ENCODE data around the gene NIPSNAP3A. TPM values are rescaled to one million over a fixed set of nuclear protein-coding genes. Genes with fewer than 3 reads are reported as not detected.
A peak's percentile ranks its signal among the peaks of the same experiment; 100 is the strongest.

Gene NIPSNAP3A
- total RNA-seq, 1 donor from 2014 or later = 52.1 TPM

DNA sequence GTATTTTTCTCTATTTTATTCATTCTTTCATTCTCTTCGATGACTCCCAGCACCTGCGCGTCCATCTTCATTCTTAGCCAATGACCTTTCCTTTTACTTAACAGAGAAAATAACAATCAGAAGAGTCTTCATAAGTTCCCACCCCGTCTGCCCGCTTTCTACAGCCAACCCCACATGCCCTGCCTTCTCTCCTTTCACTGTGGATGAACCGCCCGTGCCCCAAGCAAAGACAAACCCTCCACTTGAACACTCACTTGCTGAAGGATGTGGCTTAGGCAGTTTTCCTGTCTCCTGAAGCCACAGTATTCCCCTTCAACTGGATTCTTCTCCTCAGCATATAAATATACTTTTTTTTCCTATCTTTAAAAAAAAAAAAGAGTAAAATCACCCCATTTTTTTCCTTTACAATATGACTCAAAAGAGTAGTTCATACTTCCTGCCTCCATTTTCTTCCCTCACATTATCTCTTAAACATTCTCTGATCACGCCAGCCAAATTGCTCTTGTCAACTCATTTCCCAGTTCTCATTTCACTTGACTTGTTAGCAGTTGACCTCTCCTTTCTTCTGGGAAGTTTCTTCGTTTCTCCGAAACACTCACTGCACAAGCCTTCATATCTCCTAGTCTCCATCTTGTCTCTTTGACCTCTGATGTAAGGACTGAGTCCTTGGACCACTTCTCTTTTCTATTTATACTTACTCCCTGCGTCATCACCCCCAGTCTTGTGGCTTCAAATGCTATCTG is 27.5 kb downstream of the NIPSNAP3A start:
- DNase-seq = no peak

DNA sequence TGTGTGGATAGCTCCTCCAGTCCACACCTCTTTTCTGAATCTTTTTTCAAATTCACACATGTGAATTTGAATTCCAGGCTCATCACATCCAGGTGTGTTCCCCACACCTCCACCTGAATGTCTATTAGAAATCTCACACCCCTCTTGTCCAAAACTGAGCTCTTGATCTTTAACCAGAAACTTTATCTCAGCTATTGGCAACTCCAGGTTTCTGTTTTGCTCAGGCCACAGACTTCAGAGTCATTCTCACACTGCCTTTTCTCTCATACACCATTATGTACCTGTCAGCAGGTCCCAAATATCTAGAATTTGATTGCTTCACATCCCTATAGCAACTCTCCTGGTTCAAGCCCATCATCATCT is 28.1 kb downstream of the NIPSNAP3A start:
- no peak for DNase-seq

DNA sequence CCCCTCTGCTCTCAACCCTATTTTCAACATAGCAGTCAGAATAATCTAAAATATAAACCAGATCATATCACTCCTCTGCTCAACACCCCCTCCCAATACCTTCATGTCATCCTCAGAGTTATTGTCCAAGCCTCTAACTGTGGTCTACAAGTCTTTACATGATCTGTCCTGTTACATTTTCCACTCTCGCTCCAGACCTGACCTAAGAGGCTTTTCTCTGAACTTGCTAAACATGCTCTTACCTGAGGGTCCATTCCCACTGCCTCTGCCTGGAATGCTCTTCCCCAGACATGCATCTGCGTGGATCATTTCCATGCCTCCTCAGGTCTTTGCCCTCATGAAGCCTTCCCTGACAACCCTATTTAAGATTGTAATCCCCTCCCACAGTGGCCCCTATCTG is 28.5 kb downstream of the NIPSNAP3A start:
- no peak for DNase-seq

DNA sequence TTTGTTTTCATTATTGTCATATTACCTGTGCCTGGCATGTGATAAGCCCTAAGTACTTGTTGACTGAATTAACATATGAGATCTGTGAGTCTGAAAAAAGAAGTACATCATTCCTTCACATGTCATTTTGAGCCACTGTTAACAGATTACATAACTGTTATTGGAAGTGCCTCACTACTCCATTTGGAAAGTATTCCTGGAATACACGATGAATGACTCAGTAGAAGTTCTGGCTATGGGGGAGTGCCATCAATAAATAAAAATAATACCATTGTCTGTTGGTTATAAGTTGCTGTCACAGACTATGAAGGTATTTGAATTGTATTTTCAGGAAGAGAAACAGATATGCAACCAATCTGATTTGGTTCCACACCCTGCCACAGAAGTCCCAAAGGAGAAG is 29.3 kb downstream of the NIPSNAP3A start:
- DNase-seq = no peak

DNA sequence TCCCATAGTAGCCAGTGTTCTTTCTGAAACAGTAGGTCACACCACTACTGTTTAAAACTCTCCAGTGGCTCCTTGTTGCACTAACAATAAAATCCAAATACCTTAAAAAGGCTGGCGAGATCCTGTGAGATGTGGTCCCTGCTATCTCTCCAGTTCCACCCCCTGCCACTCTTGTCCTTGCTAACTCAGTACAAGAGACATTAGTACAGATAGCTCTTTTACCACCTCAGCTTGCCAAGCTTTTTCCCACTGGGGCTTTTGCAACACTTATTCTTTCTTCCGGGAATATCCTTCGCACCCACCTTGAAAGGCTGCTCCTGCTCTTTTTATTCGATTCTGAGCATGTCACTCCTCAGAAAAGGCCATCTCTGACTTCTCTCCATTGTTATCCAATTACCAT is 31.3 kb downstream of the NIPSNAP3A start:
- no peak for DNase-seq

DNA sequence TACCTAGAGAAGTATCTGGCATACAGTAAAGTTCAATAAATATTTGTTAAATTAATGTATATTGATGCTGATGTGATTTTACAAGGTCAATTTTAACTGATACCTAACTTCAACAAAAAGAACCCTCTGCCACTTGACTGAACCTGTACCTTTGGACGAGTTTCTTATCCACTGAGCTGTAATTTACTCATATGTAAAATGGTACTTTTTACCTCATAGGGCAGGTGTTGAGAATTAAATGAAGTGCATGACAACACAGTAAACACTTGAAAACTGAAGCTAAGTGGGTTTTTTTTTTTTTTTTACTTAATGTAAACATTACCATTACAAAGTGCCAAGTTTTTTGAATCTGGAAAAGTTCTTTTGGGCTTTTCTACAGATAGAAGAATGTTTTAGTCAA is 31.9 kb downstream of the NIPSNAP3A start:
- DNase-seq = no peak

DNA sequence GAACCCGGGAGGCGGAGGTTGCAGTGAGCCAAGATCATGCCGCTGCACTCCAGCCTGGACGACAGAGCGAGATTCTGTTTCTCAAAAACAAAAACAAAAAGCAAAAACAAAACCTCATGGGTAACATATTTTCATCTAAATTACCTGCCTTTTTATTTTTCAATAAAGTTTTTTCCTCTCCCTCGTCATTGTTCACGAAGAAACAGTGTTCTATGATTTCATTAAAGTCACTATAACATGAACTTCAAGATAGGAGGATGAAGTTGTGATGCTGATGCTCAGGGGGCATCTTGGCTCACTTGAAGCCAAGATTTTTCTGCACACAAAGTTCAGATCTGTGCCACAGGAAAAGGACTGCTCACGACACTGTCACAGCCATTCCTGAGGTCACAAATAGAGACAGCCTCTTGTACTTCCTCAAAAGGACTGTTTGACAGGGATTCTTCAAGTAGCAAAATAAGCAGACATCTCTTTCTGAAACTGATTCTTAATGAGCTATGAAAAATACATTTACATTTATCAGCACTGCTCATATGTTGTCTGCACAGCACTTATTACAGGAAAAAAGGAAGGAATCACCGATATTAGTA is 32.6 kb downstream of the NIPSNAP3A start:
- no peak for DNase-seq

DNA sequence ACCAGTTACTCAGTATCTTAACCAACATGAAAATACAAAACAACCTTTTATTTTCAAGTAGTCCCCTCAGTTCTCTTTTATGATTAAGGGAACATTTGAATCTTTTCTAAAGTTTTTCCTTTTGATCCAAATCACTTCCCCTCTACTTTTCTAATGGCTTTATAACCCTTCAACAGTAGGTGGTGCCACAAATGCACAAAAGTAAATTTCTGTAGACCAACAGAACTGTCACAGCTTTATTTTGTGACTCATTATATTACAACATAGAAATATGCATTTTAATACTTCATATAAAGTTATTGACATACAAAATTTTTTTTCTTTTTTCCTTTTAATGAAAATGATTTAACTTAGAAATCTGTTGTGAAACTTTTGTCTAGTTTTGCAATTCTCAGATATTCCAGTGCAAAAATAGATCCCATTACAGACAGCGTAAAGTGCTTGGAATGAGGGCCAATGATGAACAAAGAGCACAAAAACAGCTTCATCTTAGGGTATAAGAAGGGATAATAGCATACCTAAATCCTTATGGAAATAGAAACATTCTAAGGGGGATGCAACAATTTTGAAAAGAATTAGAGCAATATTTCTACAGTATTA is 33.4 kb downstream of the NIPSNAP3A start:
- peak; percentile 49 for DNase-seq

DNA sequence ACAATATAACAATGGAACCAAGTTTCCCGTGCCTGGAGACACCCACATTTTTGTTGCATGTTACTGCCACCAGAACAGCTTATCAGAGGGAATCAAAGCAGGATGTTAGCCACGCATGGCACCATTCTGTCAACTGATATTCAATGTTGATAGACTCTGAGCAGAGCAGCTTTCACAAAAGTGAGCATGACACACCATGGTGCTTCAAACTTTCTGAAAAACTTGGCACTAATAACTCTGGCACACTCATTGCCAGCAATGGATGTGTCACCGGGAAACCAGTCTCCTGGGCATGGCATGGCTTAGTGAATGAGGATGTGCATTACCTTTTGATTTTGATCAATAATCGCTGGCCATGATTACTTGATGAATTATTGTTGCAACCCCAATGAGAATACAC is 36.1 kb downstream of the NIPSNAP3A start:
- no peak for DNase-seq

DNA sequence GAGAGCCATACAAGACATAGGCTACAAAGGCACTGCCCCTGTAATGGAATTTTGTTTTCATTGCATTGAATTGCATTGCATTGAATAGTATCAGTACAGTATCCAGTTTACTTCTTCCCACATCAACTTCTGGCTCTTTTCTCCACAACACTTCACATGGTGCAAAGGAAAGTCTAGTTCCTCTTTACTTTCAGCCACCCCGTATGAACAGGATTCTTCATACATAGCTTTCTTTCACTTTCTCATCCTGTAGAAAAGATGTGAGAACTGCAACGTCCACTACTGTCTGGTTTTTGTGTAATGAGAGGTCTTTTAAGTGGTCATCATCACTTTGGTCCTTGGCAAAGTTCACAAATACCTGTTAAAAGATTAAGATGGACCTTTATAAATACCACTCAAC is 36.6 kb downstream of the NIPSNAP3A start:
- no peak for DNase-seq

DNA sequence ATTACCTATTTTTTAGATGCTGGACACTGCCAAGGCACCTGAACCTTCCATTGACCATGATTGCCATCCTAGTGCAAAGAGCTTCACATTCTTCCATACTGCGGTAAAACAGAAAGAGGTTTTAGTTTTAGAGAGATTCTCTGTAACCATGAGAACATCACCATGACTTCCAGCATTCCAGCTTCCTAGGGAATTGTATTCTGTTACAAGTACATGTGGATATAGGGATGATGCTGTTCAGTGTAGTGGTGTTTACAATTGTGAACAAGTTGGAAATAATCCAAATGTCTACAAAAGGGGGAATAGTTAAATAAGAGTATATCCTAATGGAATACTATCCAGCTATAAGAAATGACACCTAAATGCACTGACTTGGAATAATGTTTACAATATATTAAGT is 38.8 kb downstream of the NIPSNAP3A start:
- no peak for DNase-seq

DNA sequence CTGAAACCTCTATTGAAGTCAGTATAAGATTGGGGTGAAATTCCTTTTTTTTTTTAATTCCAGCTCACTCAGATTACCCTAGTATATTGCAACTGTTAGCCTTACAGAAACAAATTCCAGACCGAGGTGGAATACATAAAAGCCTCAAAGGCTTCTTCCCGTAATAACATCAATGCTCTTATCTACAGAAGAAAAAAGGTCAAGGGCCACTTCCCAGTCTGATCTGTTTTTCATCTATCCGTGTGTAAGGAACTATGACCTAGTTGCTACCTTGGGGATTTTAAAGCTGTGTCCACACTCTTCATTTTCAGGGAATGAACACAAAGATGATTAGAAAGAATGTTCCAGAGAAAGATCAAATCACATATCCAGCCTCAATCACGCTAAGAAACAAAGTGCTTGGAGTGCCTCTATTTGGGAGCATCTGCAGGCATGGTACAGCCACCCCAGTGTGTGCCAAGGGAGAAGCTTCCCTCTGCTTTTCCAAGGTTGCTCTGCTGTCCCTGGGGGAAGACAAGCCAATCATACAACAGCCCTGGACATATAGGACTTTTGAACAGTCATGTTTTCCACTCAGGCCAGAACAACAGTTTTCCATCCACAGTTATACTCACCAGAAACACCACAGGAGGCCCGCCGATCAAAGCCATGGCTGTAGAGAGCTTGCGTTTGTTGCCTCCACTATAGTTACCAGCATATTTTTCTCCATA is 40.0 kb downstream of the NIPSNAP3A start:
- DNase-seq = no peak

DNA sequence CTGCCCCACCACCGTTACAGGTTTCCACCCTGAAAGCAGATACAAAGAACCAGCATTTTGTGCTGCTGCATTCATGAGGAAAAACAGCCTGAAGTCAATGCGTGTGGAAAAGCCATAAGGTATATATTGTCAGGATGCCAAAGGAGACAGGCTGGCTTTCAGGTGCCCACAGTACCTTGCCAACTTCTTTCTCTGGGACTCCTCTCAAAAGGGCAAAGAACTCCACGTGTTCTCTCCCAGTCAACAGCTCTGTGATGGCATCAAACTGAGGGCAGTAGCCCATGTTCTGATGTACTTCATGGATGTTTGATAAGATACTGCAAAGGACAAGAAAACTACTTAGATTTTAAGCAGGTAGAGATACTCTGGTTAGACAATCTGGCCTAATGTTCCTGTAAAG is 40.8 kb downstream of the NIPSNAP3A start:
- DNase-seq = no peak

DNA sequence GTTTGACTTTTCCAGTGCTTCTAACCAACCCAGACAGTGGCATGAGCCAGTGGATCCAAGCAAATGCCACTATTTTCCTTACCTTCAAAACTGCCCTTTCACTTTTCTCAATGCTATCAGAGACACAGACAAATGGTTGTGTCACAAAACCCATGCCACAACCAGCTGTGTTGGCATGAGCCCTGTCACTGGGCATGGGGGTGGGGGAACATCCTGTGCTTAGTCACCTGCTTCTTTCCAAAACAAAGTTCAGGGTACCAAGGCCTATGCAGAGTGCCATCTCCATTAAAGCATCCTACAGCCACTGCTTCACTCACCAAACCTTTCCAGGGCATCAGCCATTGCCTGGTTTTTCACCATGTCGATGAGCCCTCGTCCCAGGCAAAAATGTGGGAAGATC is 46.6 kb downstream of the NIPSNAP3A start:
- no peak for DNase-seq

DNA sequence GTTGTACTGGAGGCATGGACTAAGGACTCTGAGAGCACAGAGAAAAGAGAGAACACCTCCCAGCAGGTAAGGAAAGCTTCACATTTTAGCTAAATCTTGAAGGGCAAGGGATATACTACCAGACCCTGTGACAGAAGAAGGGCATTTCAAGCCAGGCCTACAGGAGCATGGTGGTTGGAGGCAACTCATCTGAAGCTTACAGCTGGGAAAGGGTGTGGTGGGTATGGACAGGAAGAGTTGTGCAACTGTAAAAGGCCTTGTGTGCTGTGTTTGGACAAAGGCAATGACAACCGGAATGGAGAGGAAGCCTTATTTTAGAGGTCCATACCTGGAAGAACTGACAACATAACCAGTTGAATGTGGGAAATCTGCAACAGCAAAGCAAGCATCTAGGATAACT is 47.6 kb downstream of the NIPSNAP3A start:
- no peak for DNase-seq

DNA sequence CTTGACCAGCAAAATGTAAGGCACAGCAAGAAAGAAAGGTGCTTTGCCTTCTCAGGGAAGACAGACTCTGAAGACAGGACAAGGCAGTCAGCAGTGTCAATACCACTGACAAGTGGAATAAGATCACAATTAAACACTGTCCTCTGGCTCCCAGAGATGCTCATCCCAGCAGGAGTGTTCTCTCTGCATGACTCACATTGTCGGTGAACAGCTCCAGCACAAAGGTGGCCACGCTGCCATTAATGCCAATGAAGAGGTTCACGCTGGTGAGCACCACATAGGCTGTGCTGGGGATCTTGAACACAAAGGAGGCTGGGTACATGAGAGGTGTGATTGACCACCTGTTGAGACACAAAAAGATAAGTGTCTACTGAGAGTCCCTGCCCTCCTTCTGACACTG is 48.4 kb downstream of the NIPSNAP3A start:
- DNase-seq = no peak

DNA sequence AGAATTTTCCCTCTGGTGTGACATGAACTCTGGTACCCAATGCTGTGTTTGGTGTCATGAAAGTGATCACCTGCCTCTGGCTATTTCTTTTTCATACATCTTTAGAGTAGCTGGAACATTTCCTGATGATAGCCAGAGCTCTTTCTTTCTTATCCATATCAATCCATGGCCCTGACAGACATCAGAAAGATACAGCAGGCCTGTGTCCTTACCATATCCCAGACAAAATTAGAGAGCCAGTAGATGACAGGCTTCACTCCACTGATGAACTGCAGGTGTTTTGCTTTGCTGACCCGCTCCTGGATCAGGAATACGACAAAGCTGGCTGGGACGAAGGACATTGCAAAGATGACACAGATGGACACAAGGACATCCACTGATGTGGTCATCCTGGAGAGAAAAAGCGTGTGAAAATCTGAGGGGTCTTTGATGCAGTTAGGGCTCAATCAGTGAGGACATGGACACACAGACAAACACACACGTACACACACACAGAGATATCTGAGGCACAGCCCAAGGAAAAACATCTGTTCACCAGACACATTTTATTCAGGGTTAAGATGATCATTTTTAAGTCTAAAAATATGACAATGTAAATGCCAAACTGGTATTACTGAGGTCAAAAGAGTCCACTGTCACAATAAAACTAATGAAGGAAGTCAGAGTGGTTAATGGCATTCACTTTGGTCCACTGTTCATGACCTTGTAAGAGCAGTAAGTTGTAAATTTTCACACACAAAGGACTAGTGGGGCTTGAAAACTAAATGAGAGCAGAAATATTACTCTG is 50.9 kb downstream of the NIPSNAP3A start:
- no peak for DNase-seq

DNA sequence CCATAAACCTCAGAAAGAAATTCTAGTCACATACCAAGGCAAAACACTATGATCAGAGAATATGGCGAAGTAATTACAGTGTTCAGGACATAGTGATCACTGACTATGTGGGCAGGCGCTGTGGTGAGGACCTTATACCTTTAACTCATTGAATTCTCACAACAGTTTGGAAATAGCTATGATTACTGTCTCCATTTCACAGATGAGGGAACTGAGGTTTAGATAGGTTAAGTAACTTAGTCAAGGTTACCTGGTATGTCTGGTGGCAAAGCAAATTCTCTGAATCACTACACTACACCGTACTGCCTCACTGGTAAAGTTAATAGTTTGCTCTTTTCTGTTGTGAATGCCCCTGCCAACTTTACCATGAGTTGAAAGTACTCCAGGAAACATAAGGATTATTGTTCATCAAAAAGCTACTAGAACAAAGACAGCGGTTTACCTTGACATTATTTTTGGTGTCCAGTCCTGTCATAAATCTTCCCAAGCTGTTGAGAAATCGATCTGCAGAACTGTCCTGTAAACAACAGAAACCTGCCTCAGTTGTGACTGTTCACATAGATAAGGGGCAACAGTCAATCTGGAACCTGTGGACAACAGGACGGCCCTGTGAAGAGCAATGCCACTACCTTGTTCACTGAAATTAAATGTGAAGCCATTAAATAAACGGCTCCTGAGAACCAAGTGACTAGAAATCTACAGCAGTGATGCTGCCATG is 52.7 kb downstream of the NIPSNAP3A start:
- no peak for DNase-seq

DNA sequence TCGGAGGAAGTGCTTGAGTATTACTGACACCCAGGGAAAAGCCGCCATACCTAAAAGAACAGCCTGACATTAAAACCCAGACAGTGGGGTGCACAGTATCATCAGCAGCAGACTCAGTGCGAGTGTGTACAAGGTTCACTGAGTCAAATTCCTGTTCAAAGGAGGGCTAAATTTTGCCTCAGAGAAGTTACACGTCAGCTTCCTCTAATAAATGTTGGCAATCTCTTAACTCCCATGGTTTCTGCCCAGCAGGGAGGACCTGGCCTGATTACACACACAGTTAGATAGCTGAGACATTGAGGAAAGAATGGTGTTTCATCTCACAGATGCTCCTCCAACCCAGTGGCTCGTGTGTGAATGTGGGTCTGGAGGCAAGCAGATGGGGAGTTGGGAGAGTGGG is 54.6 kb downstream of the NIPSNAP3A start:
- DNase-seq = no peak

DNA sequence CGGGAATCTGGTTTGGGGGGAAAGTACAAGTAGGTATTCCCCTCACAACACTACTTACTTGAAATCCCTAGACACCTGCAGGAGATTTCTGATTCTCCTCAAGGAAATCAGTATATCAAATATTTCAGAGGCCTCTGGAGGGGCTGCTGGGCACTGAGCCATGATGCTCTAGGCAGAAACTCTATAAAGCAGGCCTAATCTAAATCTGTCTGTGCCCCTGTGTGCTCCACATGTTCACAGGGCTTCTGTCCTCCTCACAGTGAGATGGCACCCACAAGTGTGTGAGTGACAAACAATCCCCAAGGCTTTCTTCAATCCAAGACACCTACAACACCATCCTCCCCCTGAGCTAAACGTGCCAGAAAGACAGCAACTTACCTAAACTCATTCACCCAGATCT is 55.4 kb downstream of the NIPSNAP3A start:
- DNase-seq = no peak

DNA sequence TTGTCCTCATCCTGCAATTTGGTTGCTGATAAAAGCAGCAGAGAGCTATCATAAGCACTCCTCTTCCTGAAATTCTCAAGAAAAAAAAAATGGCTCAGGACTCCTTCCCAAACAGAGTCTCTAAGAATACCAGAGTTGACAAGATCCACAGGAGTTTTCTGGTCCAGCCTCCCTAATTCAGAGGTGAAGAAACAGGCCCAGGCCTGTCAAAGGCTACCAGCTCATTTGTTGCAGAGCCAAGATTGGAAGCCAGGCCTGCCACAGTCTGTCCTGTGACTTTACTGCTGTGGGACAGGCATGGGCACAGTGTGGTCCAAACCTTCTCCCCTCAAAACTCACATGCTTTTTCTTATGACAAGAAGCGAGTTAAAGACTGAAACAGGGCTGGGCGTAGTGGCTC is 58.0 kb downstream of the NIPSNAP3A start:
- DNase-seq = no peak

DNA sequence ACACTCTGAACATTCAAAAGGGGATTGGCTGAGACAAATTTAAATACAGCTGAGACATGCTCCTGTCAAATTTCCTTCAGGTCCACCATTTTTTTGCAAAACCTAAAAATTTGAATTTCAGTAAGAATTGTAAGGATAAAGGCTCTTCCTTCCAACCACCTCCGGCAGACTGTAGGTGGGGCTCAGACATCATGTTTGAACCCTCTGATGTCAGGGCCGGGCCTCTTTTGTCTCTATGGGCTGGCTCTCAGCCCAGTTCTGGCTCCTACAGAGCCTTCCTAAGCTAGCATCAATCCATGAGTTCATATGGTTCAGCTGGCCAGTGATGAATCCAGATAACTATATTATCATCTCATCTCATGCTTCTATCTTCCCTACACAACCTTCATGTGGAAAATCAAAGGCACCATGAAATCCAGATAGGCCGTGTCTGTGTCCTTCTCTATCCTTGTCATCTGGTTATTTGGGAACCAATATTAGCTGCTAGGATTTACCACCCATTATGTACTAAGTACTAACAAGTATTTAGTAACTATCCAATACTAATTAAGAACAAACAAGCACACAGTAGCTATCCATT is 60.6 kb downstream of the NIPSNAP3A start:
- DNase-seq = peak; percentile 76

Measured in dermis blood vessel endothelial cell (primary cell).